ENCODE data around the gene SUSD3. TPM values are rescaled to one million over a fixed set of nuclear protein-coding genes. Genes with fewer than 3 reads are reported as not detected.
"Not testable (repeated sequence)": the region's sequence is repeated elsewhere in the genome, so short reads cannot be mapped to it uniquely, and the experiment has no call there.

The SUSD3 gene
- polyA plus RNA-seq (2012; ENCODE audit: insufficient read depth, insufficient read length): not detected

DNA sequence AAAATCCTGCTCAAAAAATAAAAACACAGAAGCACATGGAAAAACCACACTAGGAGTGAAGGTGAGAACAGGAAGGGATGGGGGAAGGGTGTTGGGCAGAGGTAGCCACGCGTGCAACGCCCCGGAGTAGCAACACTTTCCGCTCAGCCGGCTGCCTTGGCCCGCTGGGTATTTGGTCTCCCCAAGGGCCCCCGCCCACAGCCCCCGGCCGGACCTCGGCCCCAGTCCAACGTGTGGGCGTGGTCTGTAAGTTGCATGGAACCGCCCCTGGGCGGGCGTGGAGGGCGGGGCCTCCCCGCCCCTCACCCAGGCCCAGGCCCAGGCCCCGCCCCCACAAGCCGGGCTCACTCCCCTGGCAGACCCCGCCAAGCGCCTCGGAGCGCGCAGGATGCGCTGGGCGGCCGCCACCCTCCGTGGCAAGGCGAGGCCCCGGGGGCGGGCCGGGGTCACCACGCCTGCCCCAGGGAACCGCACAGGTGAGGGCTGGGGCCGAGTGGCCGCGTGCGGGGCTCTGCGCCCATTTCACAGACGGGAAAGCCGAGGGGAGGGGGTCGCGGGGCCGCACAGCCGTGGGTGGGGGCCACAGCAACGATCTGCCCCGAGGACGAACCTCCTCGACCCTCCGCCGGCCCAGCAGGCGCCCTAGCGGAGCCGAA is at the start of gene SUSD3:
SUSD3 (plus strand) TSS at position 347 of the 656 bp plus-strand sequence; CDS start at position 389, 42 bp downstream.
- H3K4me3 ChIP-seq (ENCODE audit: low read length): no peak within 1 kb of the TSS
- DNase-seq (ENCODE audit: low read depth, low spot score): no peak

- no peak overlapping the region for H3K4me3 ChIP-seq (ENCODE audit: low read length)
- DNase-seq (ENCODE audit: low read depth, low spot score): no peak
These were observed 49.0 kb upstream of the SUSD3 start for GRCh38 chr9:93009337-93010015.

- no peak overlapping the region for H3K4me3 ChIP-seq (ENCODE audit: low read length)
These were observed 48.4 kb upstream of the SUSD3 start for GRCh38 chr9:93010056-93010455.

DNA sequence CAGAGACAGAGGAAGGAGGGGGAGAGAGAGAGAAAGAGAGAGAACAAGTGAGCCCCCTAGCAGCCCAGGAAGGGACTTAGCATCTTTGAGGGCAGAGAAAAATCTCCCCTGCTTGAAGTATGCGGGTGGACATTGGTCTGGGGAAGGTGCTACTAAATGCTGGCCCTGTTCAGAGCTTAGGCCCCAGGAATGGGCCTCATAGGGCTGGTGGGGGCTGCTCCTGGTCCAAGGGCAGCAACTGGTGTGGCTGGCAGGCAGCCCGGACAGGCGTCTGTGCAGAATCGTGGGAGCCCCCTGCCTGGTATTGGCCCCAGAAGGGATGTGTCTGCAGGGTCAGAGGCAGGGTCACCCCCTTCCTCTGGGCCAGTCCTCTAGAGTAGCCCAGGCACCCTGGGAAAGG is 47.8 kb upstream of the SUSD3 start:
- DNase-seq (ENCODE audit: low read depth, low spot score): no peak
- no peak overlapping the region for H3K4me3 ChIP-seq (ENCODE audit: low read length)

More at GRCh38 chr9:93010056-93010455, 48.4 kb upstream of the SUSD3 start:
- no peak for DNase-seq (ENCODE audit: low read depth, low spot score)

DNA sequence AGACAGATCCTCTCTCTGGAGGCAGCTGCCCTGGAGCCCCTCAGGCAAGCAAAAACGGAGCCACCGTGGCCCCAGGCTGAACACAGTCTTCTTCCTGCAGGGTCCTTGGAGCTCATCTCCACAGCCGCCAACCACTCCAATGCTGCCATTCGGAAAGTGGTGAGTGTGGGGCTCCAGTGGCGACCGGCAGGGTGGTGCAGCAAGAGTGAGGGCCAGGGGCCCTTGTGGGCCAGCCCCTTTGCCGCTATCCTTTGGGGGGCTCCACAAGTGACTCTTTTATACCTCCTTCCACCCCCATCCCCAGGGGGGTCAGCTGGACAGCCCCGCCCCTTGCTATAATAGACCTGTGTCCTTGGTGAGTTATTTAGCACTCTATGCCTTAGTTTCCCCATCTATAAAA is 47.4 kb upstream of the SUSD3 start:
- no peak for DNase-seq (ENCODE audit: low read depth, low spot score)
- H3K4me3 ChIP-seq (ENCODE audit: low read length): no peak overlapping the region

- no peak for DNase-seq (ENCODE audit: low read depth, low spot score)
- H3K4me3 ChIP-seq (ENCODE audit: low read length): no peak overlapping the region
These were observed 45.3 kb upstream of the SUSD3 start for GRCh38 chr9:93012963-93013855.

GRCh38 chr9:93013856-93014582 is 44.5 kb upstream of the SUSD3 start:
- DNase-seq (ENCODE audit: low read depth, low spot score): no peak
- H3K4me3 ChIP-seq (ENCODE audit: low read length): no peak overlapping the region

GRCh38 chr9:93015190-93015589 is 43.3 kb upstream of the SUSD3 start:
- DNase-seq (ENCODE audit: low read depth, low spot score); H3K4me3 ChIP-seq (ENCODE audit: low read length): not testable (repeated sequence)

- DNase-seq (ENCODE audit: low read depth, low spot score): no peak
- H3K4me3 ChIP-seq (ENCODE audit: low read length): no peak overlapping the region
These were observed 40.9 kb upstream of the SUSD3 start for GRCh38 chr9:93017621-93018020.

GRCh38 chr9:93020151-93020550 is 38.4 kb upstream of the SUSD3 start:
- H3K4me3 ChIP-seq (ENCODE audit: low read length): no peak overlapping the region
- no peak for DNase-seq (ENCODE audit: low read depth, low spot score)

DNA sequence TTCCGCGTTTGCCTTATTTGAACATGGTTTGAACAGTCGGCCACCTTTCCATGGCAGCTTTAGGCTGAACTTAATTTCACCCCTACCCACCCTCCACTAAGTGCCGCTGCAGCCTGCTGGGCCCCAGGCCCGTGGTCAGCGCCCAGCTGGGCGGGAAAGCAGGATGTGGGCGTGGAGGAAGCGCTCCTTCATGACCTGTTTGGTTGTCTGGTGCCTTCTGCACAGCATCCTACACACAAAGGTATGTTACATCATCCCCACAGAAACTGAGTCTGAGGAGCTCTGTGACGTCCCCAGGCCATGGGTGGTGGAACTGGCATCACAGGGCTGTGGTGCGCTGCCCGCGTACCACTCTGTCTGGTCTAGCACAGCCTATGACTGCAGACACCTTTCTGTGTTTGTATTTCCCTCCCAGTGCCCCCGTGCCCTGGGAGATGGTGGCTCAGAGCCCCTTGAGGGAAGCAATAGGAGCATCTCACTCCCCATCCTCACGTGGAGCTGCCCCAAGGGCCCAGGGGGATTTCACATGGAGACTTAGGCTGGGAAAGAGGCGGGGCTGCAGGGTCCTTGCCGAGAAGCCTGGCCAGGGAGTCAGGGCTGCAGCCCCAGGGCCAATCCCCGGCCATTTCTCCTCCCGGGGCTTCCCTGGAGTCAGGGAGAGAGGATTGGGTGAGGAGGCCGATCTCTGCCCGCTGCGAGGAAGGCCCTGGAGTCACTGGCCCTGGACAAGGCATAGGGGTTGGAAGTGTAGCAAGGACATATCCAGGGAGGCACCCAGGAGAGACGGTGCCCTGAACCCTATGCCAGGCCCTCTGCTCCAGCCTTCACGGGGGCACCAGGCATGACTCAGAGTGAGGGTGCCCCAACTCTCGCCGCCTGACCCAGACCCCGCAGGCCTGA is 37.5 kb upstream of the SUSD3 start:
- H3K4me3 ChIP-seq (ENCODE audit: low read length): no peak overlapping the region
- DNase-seq (ENCODE audit: low read depth, low spot score): no peak

DNA sequence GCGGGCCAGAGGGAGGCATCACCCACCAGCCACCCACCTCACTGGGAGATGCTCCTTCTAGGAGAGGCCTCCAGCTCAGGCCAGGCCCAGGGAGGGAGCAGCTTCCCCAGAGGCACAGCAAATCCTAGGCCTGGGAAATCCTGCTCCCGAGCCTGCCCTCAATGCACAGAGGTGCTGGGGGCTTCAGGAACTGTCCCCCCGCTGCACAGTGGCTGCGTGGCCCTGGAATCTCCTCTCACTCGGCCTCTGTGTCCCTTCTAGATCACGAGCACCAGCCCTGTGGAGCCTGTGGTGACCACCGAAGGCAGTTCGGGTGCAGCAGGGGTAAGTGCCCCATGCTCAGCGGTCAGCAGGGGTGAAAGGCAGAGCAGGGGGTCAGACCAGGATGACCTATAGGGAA is 36.4 kb upstream of the SUSD3 start:
- no peak for DNase-seq (ENCODE audit: low read depth, low spot score)
- H3K4me3 ChIP-seq (ENCODE audit: low read length): no peak overlapping the region

DNA sequence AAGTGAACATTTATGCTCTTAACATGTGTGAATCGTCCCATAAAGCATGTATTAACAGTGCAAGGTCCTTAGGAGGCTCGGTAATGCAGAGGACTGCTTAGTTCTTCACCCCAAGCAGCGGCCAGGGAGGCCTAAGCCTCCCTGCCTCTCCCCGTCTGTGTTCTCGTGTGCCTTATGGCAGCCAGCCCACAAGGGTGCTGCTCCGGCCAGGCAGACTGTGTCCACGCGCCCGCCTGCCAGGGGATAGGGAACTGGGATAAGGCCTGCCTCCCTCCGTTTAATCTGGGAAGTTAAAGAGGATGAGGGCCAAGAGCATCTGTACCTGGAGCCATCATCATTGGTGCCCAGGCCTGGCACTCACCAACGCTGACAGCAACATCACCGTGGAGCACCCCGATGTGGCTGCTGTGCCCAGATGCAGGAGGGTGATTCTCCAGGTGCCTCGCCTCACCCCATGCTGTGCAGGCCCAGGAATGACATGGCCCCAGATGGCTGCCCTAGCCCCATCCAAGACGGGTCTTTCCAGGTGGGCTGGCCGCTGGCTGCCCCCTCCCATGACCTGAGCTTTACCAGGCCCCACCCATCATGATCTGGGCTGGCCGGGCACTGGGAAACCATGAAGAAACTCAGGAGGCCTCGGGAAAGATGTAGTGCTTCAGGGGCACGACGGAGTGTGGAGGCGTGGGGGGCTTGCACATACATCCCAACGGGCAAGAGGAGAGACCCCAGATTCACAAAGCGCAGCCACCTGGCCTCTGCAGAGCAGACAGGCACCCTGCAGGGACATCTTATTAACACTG is 35.6 kb upstream of the SUSD3 start:
- DNase-seq (ENCODE audit: low read depth, low spot score): no peak
- no peak overlapping the region for H3K4me3 ChIP-seq (ENCODE audit: low read length)

- no peak for DNase-seq (ENCODE audit: low read depth, low spot score)
- no peak overlapping the region for H3K4me3 ChIP-seq (ENCODE audit: low read length)
These were observed 35.0 kb upstream of the SUSD3 start for GRCh38 chr9:93023521-93023815.

GRCh38 chr9:93024646-93024910 is 33.9 kb upstream of the SUSD3 start:
- no peak overlapping the region for H3K4me3 ChIP-seq (ENCODE audit: low read length)
- no peak for DNase-seq (ENCODE audit: low read depth, low spot score)

- DNase-seq (ENCODE audit: low read depth, low spot score): no peak
- H3K4me3 ChIP-seq (ENCODE audit: low read length): no peak overlapping the region
These were observed 33.4 kb upstream of the SUSD3 start for GRCh38 chr9:93024986-93025630.

GRCh38 chr9:93025736-93026135 is 32.8 kb upstream of the SUSD3 start:
- no peak overlapping the region for H3K4me3 ChIP-seq (ENCODE audit: low read length)
- no peak for DNase-seq (ENCODE audit: low read depth, low spot score)

DNA sequence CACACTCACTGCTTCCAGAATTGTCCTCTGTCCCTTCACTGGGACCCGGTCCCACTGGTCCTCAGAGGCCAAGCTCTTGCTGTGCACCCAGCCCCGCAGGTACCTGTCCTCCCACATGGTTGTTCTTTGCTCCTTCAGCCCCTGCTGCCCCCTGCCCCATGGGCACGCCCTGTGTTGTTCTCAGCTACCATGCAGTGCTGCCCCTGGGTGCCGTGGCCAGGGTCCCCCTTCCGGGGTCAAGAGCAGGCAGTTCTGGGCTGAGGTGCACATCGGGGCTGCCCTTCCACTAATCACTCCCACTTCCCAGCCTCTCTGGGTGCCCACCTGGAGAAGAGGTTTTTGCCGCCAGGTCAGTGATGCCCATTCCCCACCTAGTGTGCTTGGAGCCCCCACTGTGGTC is 31.9 kb upstream of the SUSD3 start:
- no peak for DNase-seq (ENCODE audit: low read depth, low spot score)
- H3K4me3 ChIP-seq (ENCODE audit: low read length): no peak overlapping the region
